Neural cell (in vitro differentiated cells): Measurements from ENCODE around the gene SLC19A1.

Source experiments
- EP300 ChIP-seq: fragments of 450-650 bp; conservative IDR thresholded peaks from 2 replicates; pipeline ENCODE4 v1.6.1; 2014; ENCODE audit warnings: antibody characterized with exemption, mild to moderate bottlenecking, moderate library complexity; ENCODE audit not compliant: poor library complexity, severe bottlenecking
- EZH2 ChIP-seq: fragments of 200-600, 300-800 bp; shearing (Covaris generic), sonication (generic); IDR thresholded peaks from 2 replicates; pipeline ENCODE4 v1.6.1; 2014; ENCODE audit warnings: antibody characterized with exemption, low read length, borderline replicate concordance, mild to moderate bottlenecking; ENCODE audit not compliant: insufficient read depth, poor library complexity, severe bottlenecking
- POLR2AphosphoS5 ChIP-seq: IDR thresholded peaks from 2 replicates; pipeline ENCODE4 v1.6.1; 2012
- RAD21 ChIP-seq: fragments of 450-650 bp; conservative IDR thresholded peaks from 2 replicates; pipeline ENCODE4 v1.6.1; 2014; ENCODE audit warnings: antibody characterized with exemption, mild to moderate bottlenecking, moderate library complexity
- SMC3 ChIP-seq: fragments of 450-650 bp; conservative IDR thresholded peaks from 2 replicates; pipeline ENCODE4 v1.6.1; 2014; ENCODE audit warnings: antibody characterized with exemption, mild to moderate bottlenecking, moderate library complexity; ENCODE audit not compliant: poor library complexity
- TF ChIP-seq, protein P1 (sequence below): fragments of 450-650 bp; IDR thresholded peaks from 2 replicates; pipeline ENCODE4 v1.5.1; 2014; ENCODE audit warnings: antibody characterized with exemption, mild to moderate bottlenecking, moderate library complexity; ENCODE audit not compliant: poor library complexity, severe bottlenecking

DNA sequence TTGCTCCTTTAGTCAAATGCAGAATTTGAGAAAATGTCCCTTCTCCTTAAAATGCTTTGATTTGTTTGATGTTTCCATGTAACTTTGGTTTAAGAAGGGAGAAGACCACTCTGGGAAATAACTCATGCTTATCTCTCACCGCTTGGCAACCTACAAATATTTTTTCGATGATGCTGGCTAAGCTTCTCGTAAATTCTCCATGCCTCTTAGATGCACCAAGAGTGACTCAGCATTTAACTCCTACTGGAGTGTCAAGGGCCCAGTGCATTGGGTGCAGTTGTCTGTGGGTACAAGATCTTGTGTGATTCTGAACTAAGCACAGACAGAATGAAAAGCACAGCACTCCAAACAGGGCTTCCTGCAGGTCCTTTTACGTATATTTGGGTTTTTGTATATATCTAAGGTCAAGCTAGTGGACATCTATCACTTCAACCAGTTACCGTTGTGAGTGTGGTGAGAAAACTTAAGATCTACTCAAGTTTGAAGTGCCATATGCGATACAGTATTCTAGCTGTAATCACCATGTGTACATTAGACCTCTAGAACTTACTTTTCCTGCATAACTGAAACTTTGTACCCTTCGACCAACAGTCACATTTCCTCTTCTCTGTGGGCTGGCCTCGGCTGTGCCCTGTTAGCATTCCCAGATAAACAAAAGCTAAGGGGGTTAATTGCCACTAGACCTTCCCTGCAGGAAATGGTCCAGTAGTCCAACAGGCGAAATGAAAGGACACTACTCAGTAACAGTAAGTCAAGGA is 81.5 kb downstream of the SLC19A1 start:
- TF ChIP-seq, protein P1, sequence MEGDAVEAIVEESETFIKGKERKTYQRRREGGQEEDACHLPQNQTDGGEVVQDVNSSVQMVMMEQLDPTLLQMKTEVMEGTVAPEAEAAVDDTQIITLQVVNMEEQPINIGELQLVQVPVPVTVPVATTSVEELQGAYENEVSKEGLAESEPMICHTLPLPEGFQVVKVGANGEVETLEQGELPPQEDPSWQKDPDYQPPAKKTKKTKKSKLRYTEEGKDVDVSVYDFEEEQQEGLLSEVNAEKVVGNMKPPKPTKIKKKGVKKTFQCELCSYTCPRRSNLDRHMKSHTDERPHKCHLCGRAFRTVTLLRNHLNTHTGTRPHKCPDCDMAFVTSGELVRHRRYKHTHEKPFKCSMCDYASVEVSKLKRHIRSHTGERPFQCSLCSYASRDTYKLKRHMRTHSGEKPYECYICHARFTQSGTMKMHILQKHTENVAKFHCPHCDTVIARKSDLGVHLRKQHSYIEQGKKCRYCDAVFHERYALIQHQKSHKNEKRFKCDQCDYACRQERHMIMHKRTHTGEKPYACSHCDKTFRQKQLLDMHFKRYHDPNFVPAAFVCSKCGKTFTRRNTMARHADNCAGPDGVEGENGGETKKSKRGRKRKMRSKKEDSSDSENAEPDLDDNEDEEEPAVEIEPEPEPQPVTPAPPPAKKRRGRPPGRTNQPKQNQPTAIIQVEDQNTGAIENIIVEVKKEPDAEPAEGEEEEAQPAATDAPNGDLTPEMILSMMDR: no peak
- TF ChIP-seq POLR2AphosphoS5 (no peak), EP300 (no peak), EZH2 (no peak), RAD21 (no peak), SMC3 (no peak)
